Esophagus muscularis mucosa (tissue), 4 donors: ENCODE results near the gene RBPJ. TPM values are rescaled to one million over a fixed set of nuclear protein-coding genes. Genes with fewer than 3 reads are reported as not detected.

ENCODE experiments used
- DNase-seq: peaks from one replicate; pipeline ENCODE4 v3.0.0-alpha.2; 2017; ENCODE audit errors: extremely low spot score
- H3K27ac ChIP-seq, 4 donors: fragments of 200-600 bp; sonication (generic); replicated peaks in 1 of 4; 1 replicate in 3 of 4; 2 replicates in 1 of 4; pipeline ENCODE4 v1.5.1; 2016 to 2019; ENCODE audit warnings: mild to moderate bottlenecking in 1 of 4
- H3K27me3 ChIP-seq, 4 donors: fragments of 200-600 bp; sonication (generic); one replicate each; pipeline versions ENCODE4 v1.5.1 to v1.6.0; 2016 to 2019
- H3K36me3 ChIP-seq, 4 donors: fragments of 200-600 bp; sonication (generic); one replicate each; pipeline ENCODE4 v1.5.1; 2016 to 2019
- H3K4me1 ChIP-seq, 4 donors: fragments of 200-600 bp; sonication (generic); one replicate each; pipeline ENCODE4 v1.5.1; 2016 to 2019
- H3K4me3 ChIP-seq, 4 donors: fragments of 200-600 bp; sonication (generic); 1 replicate in 2 of 4; 2 replicates in 2 of 4; pipeline ENCODE4 v1.5.1; 2016 to 2019; ENCODE audit warnings: mild to moderate bottlenecking in 4 of 4, moderate library complexity in 1 of 4
- H3K9me3 ChIP-seq, 4 donors: fragments of 200-600 bp; sonication (generic); 1 replicate in 3 of 4; 2 replicates in 1 of 4; pipeline ENCODE4 v1.5.1; 2016 to 2019
- CTCF ChIP-seq, 3 experiments: fragments of 200-600 bp in 2 of 3; fragments of 450-650 bp in 1 of 3; sonication (generic) in 2 of 3; IDR thresholded peaks; one replicate each; pipeline ENCODE4 v1.5.1; 2017 to 2019; ENCODE audit warnings: antibody characterized with exemption in 3 of 3, mild to moderate bottlenecking in 2 of 3, moderate library complexity in 1 of 3
- EP300 ChIP-seq: sonication (generic); formaldehyde crosslinking; IDR thresholded peaks from one replicate; pipeline ENCODE4 v1.6.1; 2017; ENCODE audit warnings: antibody characterized with exemption
- POLR2A ChIP-seq: fragments of 450-650 bp; IDR thresholded peaks from one replicate; pipeline ENCODE4 v1.6.1; 2017; ENCODE audit warnings: antibody characterized with exemption, moderate library complexity, mild to moderate bottlenecking, low read depth
- POLR2AphosphoS5 ChIP-seq, 2 donors: sonication (generic); formaldehyde crosslinking; IDR thresholded peaks; one replicate each; pipeline ENCODE4 v1.6.1; 2017; ENCODE audit warnings: antibody characterized with exemption in 2 of 2
- WGBS: methylation state at CpG from one replicate; pipeline ENCODE4 v1.1.5; 2018; 5-methylcytosine and 5-hydroxymethylcytosine counted together
- intact Hi-C: fragments of 100-400 bp; cut with DNase I; formaldehyde crosslinking; loops from one replicate; pipeline ENCODE4 v1.15.1; 2023
- total RNA-seq, 4 donors: library from RNA; depleted of rRNA; stranded (reverse); fragments of >200 nt; gene quantifications; one replicate each; pipeline versions ENCODE4 v1.1.0 to v1.2.1, GENCODE V29; 2016

RBPJ gene
- total RNA-seq, 4 donors from 2014 or later, result 49.7 to 75.2 (median 60.8) TPM

GRCh38 chr4:26362745-26363439 is 42.1 kb downstream of the RBPJ start:
- intact Hi-C loops, result no loop called here
- TF ChIP-seq POLR2AphosphoS5 (IDR thresholded peaks at IDR 0.05) (no peak), POLR2A (no peak), CTCF (IDR thresholded peaks at IDR 0.05) (no peak), EP300 (no peak)
- H3K9me3 ChIP-seq, result no peaks in the 10 kb centered on the region
- 92% methylated on average over 9 of the region's 9 CpGs for whole genome bisulfite sequencing
- H3K27ac ChIP-seq, result no peak overlapping the region
- H3K4me1 ChIP-seq, result peaks cover 8 to 41% (median 26%) of the 10 kb centered on the region in 4 donors
- no peak for DNase-seq
- H3K27me3 ChIP-seq, result no peaks in the 10 kb centered on the region
- H3K4me3 ChIP-seq, result no peak overlapping the region
- peaks cover 0 to 5% (median 0%) of the 10 kb centered on the region in 4 donors for H3K36me3 ChIP-seq

GRCh38 chr4:26365537-26366150 is 44.8 kb downstream of the RBPJ start:
- DNase-seq, result no peak
- Histone ChIP-seq H3K4me1 (peaks cover 12 to 60% (median 43%) of the 10 kb centered on the region in 4 donors), H3K4me3 (no peak overlapping the region), H3K9me3 (no peaks in the 10 kb centered on the region), H3K27me3 (no peaks in the 10 kb centered on the region), H3K27ac (no peak overlapping the region), H3K36me3 (peaks cover 0 to 5% (median 0%) of the 10 kb centered on the region in 4 donors)
- no peak for TF ChIP-seq EP300
- TF ChIP-seq POLR2AphosphoS5 (IDR thresholded peaks at IDR 0.05), result no peak
- no peak for TF ChIP-seq CTCF (IDR thresholded peaks at IDR 0.05)
- no peak for TF ChIP-seq POLR2A
- 93% methylated on average over 1 of the region's 1 CpG for WGBS
- intact Hi-C loops, result no loop called here

- TF ChIP-seq EP300 (no peak), POLR2AphosphoS5 (IDR thresholded peaks at IDR 0.05) (no peak), POLR2A (no peak), CTCF (IDR thresholded peaks at IDR 0.05) (no peak)
- 74% methylated on average over 1 of the region's 1 CpG for WGBS
- intact Hi-C loops, result no loop called here
- Histone ChIP-seq H3K27me3 (no peaks in the 10 kb centered on the region), H3K36me3 (peaks cover 0 to 5% (median 0%) of the 10 kb centered on the region in 4 donors), H3K4me3 (no peak overlapping the region), H3K4me1 (peaks cover 12 to 52% (median 35%) of the 10 kb centered on the region in 4 donors), H3K9me3 (no peaks in the 10 kb centered on the region), H3K27ac (no peak overlapping the region)
- DNase-seq, result no peak
Measured at GRCh38 chr4:26367811-26368210, 47.0 kb downstream of the RBPJ start.

- H3K27me3 ChIP-seq, result no peaks in the 10 kb centered on the region
- intact Hi-C loops, result no loop called here
- H3K4me3 ChIP-seq, result no peak overlapping the region
- no peak overlapping the region for H3K27ac ChIP-seq
- TF ChIP-seq POLR2A (no peak), EP300 (no peak), POLR2AphosphoS5 (IDR thresholded peaks at IDR 0.05) (no peak), CTCF (IDR thresholded peaks at IDR 0.05) (no peak)
- no peaks in the 10 kb centered on the region for H3K9me3 ChIP-seq
- DNase-seq, result no peak
- peaks cover 0 to 5% (median 0%) of the 10 kb centered on the region in 4 donors for H3K36me3 ChIP-seq
- H3K4me1 ChIP-seq, result peaks cover 13 to 53% (median 43%) of the 10 kb centered on the region in 4 donors
Measured at GRCh38 chr4:26368685-26369084, 47.9 kb downstream of the RBPJ start.
